CD4-positive, alpha-beta T cell (primary cell): ENCODE data around the gene ARHGAP26. TPM values are rescaled to one million over a fixed set of nuclear protein-coding genes. Genes with fewer than 3 reads are reported as not detected.
A peak's percentile ranks its signal among the peaks of the same experiment; 100 is the strongest.

Experiments used
- ATAC-seq: fragments of 200-7000 bp; cut with Tn5 transposase; one replicate; pipeline ENCODE4 v1.10.0; 2022; ENCODE audit warnings: mild to moderate bottlenecking; ENCODE audit not compliant: poor library complexity
- CTCF ChIA-PET: fragments of 350-600 bp; sonication (Branson Sonifier 250); formaldehyde crosslinking; loops from one replicate; lab custom pipeline; 2021; ENCODE audit warnings: antibody characterized with exemption, inconsistent platforms; lab: Charles Lee
- POLR2A ChIA-PET: fragments of 350-600 bp; sonication (Branson Sonifier 250); formaldehyde crosslinking; loops from one replicate; lab custom pipeline; 2021; ENCODE audit warnings: antibody characterized with exemption, inconsistent platforms; lab: Charles Lee
- DNase-seq, 14 experiments: peaks; one replicate each; pipeline ENCODE4 v3.0.0-alpha.2; 2013 to 2020; ENCODE audit warnings: mixed read lengths in 2 of 14
- H3K27ac ChIP-seq, 2 donors: one replicate each; pipeline versions ENCODE4 v1.5.1 to v1.7.0; 2013; ENCODE audit warnings: low read length in 2 of 2, low read depth in 1 of 2, mild to moderate bottlenecking in 1 of 2
- H3K27me3 ChIP-seq, 2 experiments: 1 replicate in 1 of 2; 2 replicates in 1 of 2; pipeline versions ENCODE4 v1.6.1 to v1.7.0; 2013; ENCODE audit warnings: low read length in 2 of 2, control low read depth in 1 of 2, mild to moderate bottlenecking in 1 of 2, moderate library complexity in 1 of 2; ENCODE audit not compliant: insufficient read depth in 2 of 2, control insufficient read depth in 1 of 2
- H3K36me3 ChIP-seq: one replicate; pipeline ENCODE4 v1.6.1; 2013; ENCODE audit warnings: low read length, control low read depth; ENCODE audit not compliant: insufficient read depth
- H3K4me1 ChIP-seq: one replicate; pipeline ENCODE4 v1.6.1; 2013; ENCODE audit warnings: low read length, control low read depth; ENCODE audit not compliant: insufficient read depth
- H3K4me3 ChIP-seq: one replicate; pipeline ENCODE4 v1.5.1; 2013; ENCODE audit warnings: mild to moderate bottlenecking, low read length, moderate library complexity
- H3K9me3 ChIP-seq, 2 experiments: 1 replicate in 1 of 2; 2 replicates in 1 of 2; pipeline versions ENCODE4 v1.6.1 to v1.7.0; 2013; ENCODE audit warnings: low read length in 2 of 2, mild to moderate bottlenecking in 2 of 2, control low read depth in 1 of 2, moderate library complexity in 1 of 2; ENCODE audit not compliant: control insufficient read depth in 1 of 2, insufficient read depth in 1 of 2
- H3K27ac Mint-ChIP-seq: one replicate; pipeline ENCODE4 v1.8.0; 2020; ENCODE audit warnings: mixed read lengths
- H3K27me3 Mint-ChIP-seq: one replicate; pipeline ENCODE4 v1.8.0; 2021; ENCODE audit warnings: mixed read lengths
- H3K36me3 Mint-ChIP-seq: one replicate; pipeline ENCODE4 v1.8.0; 2021; ENCODE audit warnings: low read depth, mixed read lengths
- H3K4me1 Mint-ChIP-seq: one replicate; pipeline ENCODE4 v1.8.0; 2021; ENCODE audit warnings: low read depth, mixed read lengths
- H3K4me3 Mint-ChIP-seq: one replicate; pipeline ENCODE4 v1.8.0; 2020; ENCODE audit warnings: mild to moderate bottlenecking, mixed read lengths
- H3K9me3 Mint-ChIP-seq: one replicate; pipeline ENCODE4 v1.8.0; 2020; ENCODE audit warnings: mixed read lengths
- intact Hi-C, 2 experiments: fragments of 100-400 bp; cut with DNase I in 1 of 2; cut with micrococcal nuclease in 1 of 2; formaldehyde crosslinking; loops; one replicate each; pipeline versions ENCODE4 v1.15.1 to v1.9.0; 2023 to 2025; cut with DNase I, micrococcal nuclease
- total RNA-seq, 174 experiments: library from RNA in 2 of 174; stranded (reverse) in 2 of 174; gene quantifications; one replicate each; pipeline ENCODE4 v1.2.3 and lab custom pipeline; 2021 to 2026
- TF ChIP-seq, protein P1 (sequence below): fragments of 200-600 bp; IDR thresholded peaks from one replicate; pipeline ENCODE4 v1.8.0; 2022; ENCODE audit warnings: antibody characterized with exemption, mild to moderate bottlenecking

Gene ARHGAP26
- total RNA-seq, 2 experiments from 2014 or later = 24.9 to 27.3 TPM

DNA sequence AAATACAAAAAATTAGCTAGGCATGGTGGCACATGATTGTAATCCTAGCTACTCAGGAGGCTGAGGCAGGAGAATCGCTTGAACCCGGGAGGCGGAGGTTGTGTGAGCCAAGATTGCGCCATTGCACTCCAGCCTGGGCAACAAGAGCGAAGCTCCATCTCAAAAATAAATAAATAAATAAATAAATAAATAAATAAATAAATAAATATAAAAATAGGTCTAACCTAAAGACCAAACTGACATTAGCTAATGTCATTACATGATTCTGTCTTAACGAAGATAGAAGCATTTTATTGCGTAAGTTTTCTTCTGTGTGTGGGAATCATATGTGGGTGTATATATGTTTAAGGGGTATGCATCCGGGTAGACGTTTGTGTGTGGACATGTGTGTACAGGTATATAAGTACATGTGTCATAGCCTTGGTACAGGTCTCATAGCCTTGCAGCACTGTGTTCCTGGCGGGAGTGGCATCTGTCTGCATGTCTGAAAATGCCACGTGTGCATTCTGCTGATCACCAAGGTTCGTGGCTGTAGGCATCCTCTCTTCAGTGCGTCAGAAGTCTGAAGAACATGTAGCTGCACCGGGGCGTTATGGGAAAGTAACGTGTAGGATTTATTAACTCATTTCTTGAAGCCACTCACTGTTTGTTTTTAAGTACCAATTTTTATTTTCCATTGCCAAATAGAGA is 335.2 kb downstream of the ARHGAP26 start:
- Histone ChIP-seq H3K4me1 (peaks cover 9% of the 10 kb centered on the region), H3K27ac (no peak overlapping the region), H3K36me3 (no peaks in the 10 kb centered on the region), H3K9me3 (no peaks in the 10 kb centered on the region), H3K27me3 (no peaks in the 10 kb centered on the region), H3K4me3 (no peak overlapping the region)
- Mint-ChIP-seq H3K27ac (no peak overlapping the region), H3K27me3 (no peaks in the 10 kb centered on the region), H3K9me3 (no peaks in the 10 kb centered on the region), H3K4me1 (peaks cover 10% of the 10 kb centered on the region), H3K4me3 (no peak overlapping the region), H3K36me3 (peaks cover 16% of the 10 kb centered on the region)
- intact Hi-C loops = no loop called here
- ChIA-PET POLR2A (no interaction called here), CTCF (no interaction called here)
- TF ChIP-seq, protein P1, sequence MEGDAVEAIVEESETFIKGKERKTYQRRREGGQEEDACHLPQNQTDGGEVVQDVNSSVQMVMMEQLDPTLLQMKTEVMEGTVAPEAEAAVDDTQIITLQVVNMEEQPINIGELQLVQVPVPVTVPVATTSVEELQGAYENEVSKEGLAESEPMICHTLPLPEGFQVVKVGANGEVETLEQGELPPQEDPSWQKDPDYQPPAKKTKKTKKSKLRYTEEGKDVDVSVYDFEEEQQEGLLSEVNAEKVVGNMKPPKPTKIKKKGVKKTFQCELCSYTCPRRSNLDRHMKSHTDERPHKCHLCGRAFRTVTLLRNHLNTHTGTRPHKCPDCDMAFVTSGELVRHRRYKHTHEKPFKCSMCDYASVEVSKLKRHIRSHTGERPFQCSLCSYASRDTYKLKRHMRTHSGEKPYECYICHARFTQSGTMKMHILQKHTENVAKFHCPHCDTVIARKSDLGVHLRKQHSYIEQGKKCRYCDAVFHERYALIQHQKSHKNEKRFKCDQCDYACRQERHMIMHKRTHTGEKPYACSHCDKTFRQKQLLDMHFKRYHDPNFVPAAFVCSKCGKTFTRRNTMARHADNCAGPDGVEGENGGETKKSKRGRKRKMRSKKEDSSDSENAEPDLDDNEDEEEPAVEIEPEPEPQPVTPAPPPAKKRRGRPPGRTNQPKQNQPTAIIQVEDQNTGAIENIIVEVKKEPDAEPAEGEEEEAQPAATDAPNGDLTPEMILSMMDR = no peak
- ATAC-seq = no peak
- DNase-seq = no peak

DNA sequence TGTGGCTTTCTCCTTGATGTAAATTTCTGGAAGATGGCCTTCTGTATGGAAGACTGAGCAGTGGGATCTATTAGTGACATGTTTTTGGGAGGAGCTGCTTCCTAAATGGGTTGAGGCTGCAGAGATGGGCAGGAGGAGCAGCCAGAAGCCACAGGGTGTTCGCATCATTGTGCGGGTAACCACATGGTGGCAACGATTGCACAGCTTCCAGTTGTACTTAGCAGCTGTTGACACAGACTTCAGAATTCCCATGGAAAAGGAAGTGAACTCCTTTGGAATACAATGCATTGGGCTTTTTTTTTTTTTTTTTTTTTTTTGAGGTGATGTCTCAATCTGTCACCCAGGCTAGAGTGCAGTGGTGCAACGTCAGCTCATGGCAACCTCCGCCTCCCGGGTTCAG is 336.0 kb downstream of the ARHGAP26 start:
- peaks cover 1% of the 10 kb centered on the region for H3K4me1 ChIP-seq
- Mint-ChIP-seq H3K4me3 (no peak overlapping the region), H3K9me3 (no peaks in the 10 kb centered on the region), H3K36me3 (peaks cover 16% of the 10 kb centered on the region), H3K27me3 (no peaks in the 10 kb centered on the region), H3K4me1 (peaks cover 3% of the 10 kb centered on the region), H3K27ac (no peak overlapping the region)
- no peaks in the 10 kb centered on the region for H3K9me3 ChIP-seq
- H3K27ac ChIP-seq = no peak overlapping the region
- TF ChIP-seq, protein P1 = no peak
- intact Hi-C loops = no loop called here
- CTCF ChIA-PET = no interaction called here
- H3K4me3 ChIP-seq = no peak overlapping the region
- peak in 1 of 14 experiments; percentile 10 for DNase-seq
- no peak for ATAC-seq
- no peaks in the 10 kb centered on the region for H3K36me3 ChIP-seq
- POLR2A ChIA-PET = no interaction called here
- H3K27me3 ChIP-seq = no peaks in the 10 kb centered on the region

DNA sequence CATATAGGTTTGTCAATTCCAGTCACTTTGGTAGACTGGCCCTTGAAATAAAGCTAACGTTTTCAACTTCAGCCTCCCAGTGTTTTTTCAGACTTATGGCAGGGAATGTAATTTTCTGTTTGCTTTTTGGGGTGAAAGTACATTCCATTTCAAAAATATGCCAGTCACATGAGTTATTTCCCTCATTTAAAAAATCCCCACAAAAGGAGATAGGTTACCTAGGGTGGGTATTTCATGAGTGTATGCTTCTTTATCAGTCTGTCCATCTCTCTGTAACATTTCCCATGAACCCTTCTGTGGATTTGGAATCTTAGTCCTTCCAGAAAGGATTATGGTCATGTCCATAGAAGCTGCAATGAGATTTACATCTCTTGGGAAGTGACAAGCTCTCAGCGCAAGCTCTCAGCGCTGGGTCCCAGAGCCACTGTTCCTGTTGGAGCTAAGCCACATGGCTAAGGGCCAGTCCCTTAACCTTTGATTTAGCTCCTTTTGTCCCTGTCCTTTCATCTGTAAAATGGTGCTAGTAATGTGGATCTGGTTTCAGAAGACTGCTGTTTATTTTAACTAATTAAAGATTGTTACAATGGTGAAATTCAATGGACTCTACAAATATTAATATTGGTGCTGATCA is 338.4 kb downstream of the ARHGAP26 start:
- POLR2A ChIA-PET = no interaction called here
- no peaks in the 10 kb centered on the region for H3K4me1 ChIP-seq
- no peak overlapping the region for H3K27ac Mint-ChIP-seq
- no peaks in the 10 kb centered on the region for H3K27me3 ChIP-seq
- DNase-seq = no peak
- H3K4me1 Mint-ChIP-seq = no peaks in the 10 kb centered on the region
- H3K9me3 Mint-ChIP-seq = no peaks in the 10 kb centered on the region
- intact Hi-C loops = no loop called here
- no peak for ATAC-seq
- H3K9me3 ChIP-seq = no peaks in the 10 kb centered on the region
- H3K4me3 Mint-ChIP-seq = no peak overlapping the region
- H3K27me3 Mint-ChIP-seq = no peaks in the 10 kb centered on the region
- no peak overlapping the region for H3K27ac ChIP-seq
- H3K4me3 ChIP-seq = no peak overlapping the region
- no peaks in the 10 kb centered on the region for H3K36me3 Mint-ChIP-seq
- CTCF ChIA-PET = interaction anchor here (0.6 kb wide), 1 partner anchor 17 kb away, joined by 3 read pairs; no protein-coding TSS in a partner anchor
- TF ChIP-seq, protein P1 = no peak
- no peaks in the 10 kb centered on the region for H3K36me3 ChIP-seq
